H9 (cell line): Measurements from ENCODE around the gene TBCEL. TPM values are rescaled to one million over a fixed set of nuclear protein-coding genes. Genes with fewer than 3 reads are reported as not detected.

ENCODE experiments used
- DNase-seq: peaks from one replicate; pipeline ENCODE4 v3.0.0-alpha.2; 2017
- H2AFZ ChIP-seq: one replicate; pipeline ENCODE4 v1.6.1; 2013; ENCODE audit warnings: mild to moderate bottlenecking, low read length, control low read depth, moderate library complexity
- H2AK5ac ChIP-seq: 2 replicates; pipeline ENCODE4 v1.6.1; 2013; ENCODE audit warnings: low read length, control low read depth, mixed read lengths; ENCODE audit not compliant: insufficient read length
- H2BK120ac ChIP-seq: one replicate; pipeline ENCODE4 v1.6.1; 2013; ENCODE audit warnings: low read depth, mild to moderate bottlenecking, low read length, control low read depth, inconsistent platforms; ENCODE audit not compliant: poor library complexity, severe bottlenecking
- H2BK12ac ChIP-seq: 2 replicates; pipeline ENCODE4 v1.6.1; 2013; ENCODE audit warnings: low read length, control low read depth, mixed read lengths, low read depth; ENCODE audit not compliant: insufficient read length
- H2BK15ac ChIP-seq: 2 replicates; pipeline ENCODE4 v1.6.1; 2013; ENCODE audit warnings: low read depth, low read length, control low read depth
- H2BK20ac ChIP-seq: one replicate; pipeline ENCODE4 v1.6.1; 2013; ENCODE audit warnings: low read depth, mild to moderate bottlenecking, low read length, control low read depth, inconsistent platforms; ENCODE audit not compliant: poor library complexity, severe bottlenecking
- H2BK5ac ChIP-seq: 2 replicates; pipeline ENCODE4 v1.6.1; 2013; ENCODE audit warnings: low read length, control low read depth, mixed read lengths; ENCODE audit not compliant: insufficient read length
- H3K14ac ChIP-seq: 2 replicates; pipeline ENCODE4 v1.6.1; 2013; ENCODE audit warnings: low read length, control low read depth; ENCODE audit not compliant: insufficient read depth
- H3K18ac ChIP-seq: 2 replicates; pipeline ENCODE4 v1.6.1; 2013; ENCODE audit warnings: low read depth, mild to moderate bottlenecking, mixed read lengths, low read length, control low read depth; ENCODE audit not compliant: insufficient read length
- H3K23ac ChIP-seq: 2 replicates; pipeline ENCODE4 v1.6.1; 2013; ENCODE audit warnings: low read length, control low read depth, mixed read lengths, low read depth; ENCODE audit not compliant: insufficient read length
- H3K23me2 ChIP-seq: 2 replicates; pipeline ENCODE4 v1.6.1; 2013; ENCODE audit warnings: low read depth, mild to moderate bottlenecking, mixed read lengths, low read length, control low read depth; ENCODE audit not compliant: insufficient read length, poor library complexity, severe bottlenecking
- H3K27ac ChIP-seq: 2 replicates; pipeline ENCODE4 v1.5.1; 2013; ENCODE audit warnings: low read length, control low read depth, mixed read lengths, low read depth; ENCODE audit not compliant: insufficient read length
- H3K27me3 ChIP-seq: 2 replicates; pipeline ENCODE4 v1.6.1; 2013; ENCODE audit warnings: low read length, control low read depth, inconsistent platforms; ENCODE audit not compliant: insufficient read depth
- H3K4ac ChIP-seq: 2 replicates; pipeline ENCODE4 v1.6.1; 2013; ENCODE audit warnings: low read depth, mild to moderate bottlenecking, control low read depth, inconsistent platforms, low read length, moderate library complexity
- H3K4me1 ChIP-seq: 2 replicates; pipeline ENCODE4 v1.6.1; 2013; ENCODE audit warnings: low read length, control low read depth, inconsistent platforms; ENCODE audit not compliant: insufficient read depth
- H3K4me2 ChIP-seq: 2 replicates; pipeline ENCODE4 v1.6.1; 2013; ENCODE audit warnings: low read length, control low read depth, mixed read lengths; ENCODE audit not compliant: insufficient read length, insufficient read depth
- H3K56ac ChIP-seq: 2 replicates; pipeline ENCODE4 v1.6.1; 2013; ENCODE audit warnings: low read depth, mild to moderate bottlenecking, mixed read lengths, low read length, control low read depth; ENCODE audit not compliant: insufficient read length
- H3K79me1 ChIP-seq: 2 replicates; pipeline ENCODE4 v1.6.1; 2013; ENCODE audit warnings: low read depth, mild to moderate bottlenecking, moderate library complexity, low read length, control low read depth, inconsistent platforms; ENCODE audit not compliant: insufficient read depth, poor library complexity, severe bottlenecking
- H3K79me2 ChIP-seq: 2 replicates; pipeline ENCODE4 v1.6.1; 2013; ENCODE audit warnings: low read length, control low read depth, inconsistent platforms; ENCODE audit not compliant: insufficient read depth
- H3K9ac ChIP-seq: 2 replicates; pipeline ENCODE4 v1.6.1; 2013; ENCODE audit warnings: low read length, control low read depth, mixed read lengths; ENCODE audit not compliant: insufficient read length; ENCODE audit errors: extremely low read depth
- H3K9me3 ChIP-seq: one replicate; pipeline ENCODE4 v1.6.1; 2013; ENCODE audit warnings: low read depth, low read length, inconsistent platforms; ENCODE audit not compliant: control insufficient read depth
- H3T11ph ChIP-seq: one replicate; pipeline ENCODE4 v1.6.1; 2013; ENCODE audit warnings: mild to moderate bottlenecking, low read length, control low read depth, inconsistent platforms
- H4K20me1 ChIP-seq: one replicate; pipeline ENCODE4 v1.6.1; 2013; ENCODE audit not compliant: control insufficient read depth, insufficient read length, insufficient read depth
- H4K5ac ChIP-seq: 2 replicates; pipeline ENCODE4 v1.6.1; 2013; ENCODE audit warnings: low read depth, mild to moderate bottlenecking, mixed read lengths, low read length, control low read depth; ENCODE audit not compliant: insufficient read length
- H4K8ac ChIP-seq: replicated peaks from 2 replicates; pipeline ENCODE4 v1.6.1; 2013; ENCODE audit warnings: low read length, control low read depth, mixed read lengths, low read depth; ENCODE audit not compliant: insufficient read length
- H4K91ac ChIP-seq: 2 replicates; pipeline ENCODE4 v1.6.1; 2013; ENCODE audit warnings: low read depth, mild to moderate bottlenecking, moderate library complexity, mixed read lengths, low read length, control low read depth; ENCODE audit not compliant: insufficient read length
- H3K27ac Mint-ChIP-seq, 3 experiments: 2 replicates in 2 of 3; 3 replicates in 1 of 3; pipeline ENCODE4 v1.8.0; 2020 to 2021; ENCODE audit warnings: mixed read lengths in 3 of 3, mild to moderate bottlenecking in 1 of 3, moderate library complexity in 1 of 3
- H3K27me3 Mint-ChIP-seq: 2 replicates; pipeline ENCODE4 v1.8.0; 2021; ENCODE audit warnings: low read depth, mild to moderate bottlenecking, moderate library complexity, mixed read lengths
- H3K36me3 Mint-ChIP-seq, 3 experiments: 2 replicates in 2 of 3; 3 replicates in 1 of 3; pipeline ENCODE4 v1.8.0; 2020 to 2021; ENCODE audit warnings: low read depth in 3 of 3, mixed read lengths in 3 of 3; ENCODE audit not compliant: insufficient read depth in 1 of 3
- H3K4me1 Mint-ChIP-seq, 2 experiments: 2 replicates each; pipeline ENCODE4 v1.8.0; 2020; ENCODE audit warnings: mixed read lengths in 2 of 2
- H3K4me3 Mint-ChIP-seq, 2 experiments: 2 replicates in 1 of 2; 3 replicates in 1 of 2; pipeline ENCODE4 v1.8.0; 2020 to 2021; ENCODE audit warnings: mild to moderate bottlenecking in 2 of 2, mixed read lengths in 2 of 2, moderate library complexity in 1 of 2
- H3K9me3 Mint-ChIP-seq, 2 experiments: 2 replicates in 1 of 2; 3 replicates in 1 of 2; pipeline ENCODE4 v1.8.0; 2020; ENCODE audit warnings: mild to moderate bottlenecking in 2 of 2, mixed read lengths in 2 of 2, moderate library complexity in 1 of 2
- CTCF ChIP-seq: fragments of 200-600 bp; sonication (generic); conservative IDR thresholded peaks from 3 replicates; pipeline ENCODE4 v1.8.0; 2021; ENCODE audit warnings: antibody characterized with exemption, mild to moderate bottlenecking
- WGBS: extraction: QIAGEN DNeasy Blood & Tissue Kit; methylation state at CpG from one replicate; pipeline ENCODE4 v1.1.7; 2013; ENCODE audit warnings: missing lambda C conversion rate, low lambda C conversion rate, mixed read lengths; ENCODE audit not compliant: insufficient read length; ENCODE audit errors: extremely low coverage; 5-methylcytosine and 5-hydroxymethylcytosine counted together
- total RNA-seq: library from RNA; stranded (reverse); gene quantifications from 2 replicates; pipeline ENCODE4 v1.2.1, GENCODE V29; 2021

TBCEL gene
- total RNA-seq, 1 experiment from 2014 or later = 17.3 TPM

- Histone ChIP-seq H3K56ac (no peak overlapping the region), H2BK20ac (no peak overlapping the region), H3K18ac (no peak overlapping the region), H4K8ac (no peak overlapping the region), H4K20me1 (no peaks in the 10 kb centered on the region), H3K9ac (no peak overlapping the region), H2AFZ (no peak overlapping the region), H3K79me2 (no peaks in the 10 kb centered on the region), H2BK12ac (no peak overlapping the region), H3K27me3 (no peaks in the 10 kb centered on the region), H3K4me1 (no peaks in the 10 kb centered on the region), H3K79me1 (no peaks in the 10 kb centered on the region), H3K9me3 (no peaks in the 10 kb centered on the region), H2BK15ac (no peak overlapping the region), H3K23ac (no peak overlapping the region), H2AK5ac (no peak overlapping the region), H2BK5ac (no peak overlapping the region), H3T11ph (no peak overlapping the region), H4K5ac (no peak overlapping the region), H3K14ac (no peak overlapping the region), H3K23me2 (no peaks in the 10 kb centered on the region), H3K4ac (no peak overlapping the region), H3K4me2 (no peak overlapping the region), H4K91ac (no peak overlapping the region), H3K27ac (no peak overlapping the region), H2BK120ac (no peak overlapping the region)
- Mint-ChIP-seq H3K4me1 (peaks cover 23 to 31% of the 10 kb centered on the region in 2 experiments), H3K4me3 (no peak overlapping the region), H3K9me3 (no peaks in the 10 kb centered on the region), H3K36me3 (no peaks in the 10 kb centered on the region), H3K27ac (no peak overlapping the region), H3K27me3 (no peaks in the 10 kb centered on the region)
- no CpG with 5 or more reads among the region's 6 CpGs for WGBS
- no peak for DNase-seq
- TF ChIP-seq CTCF = no peak
Measured at GRCh38 chr11:121105481-121106195, 81.7 kb downstream of the TBCEL start.
